ENCODE results near the gene WNT11. TPM values are rescaled to one million over a fixed set of nuclear protein-coding genes. Genes with fewer than 3 reads are reported as not detected.

The WNT11 gene
- total RNA-seq, 1 experiment from 2014 or later, result not detected

DNA sequence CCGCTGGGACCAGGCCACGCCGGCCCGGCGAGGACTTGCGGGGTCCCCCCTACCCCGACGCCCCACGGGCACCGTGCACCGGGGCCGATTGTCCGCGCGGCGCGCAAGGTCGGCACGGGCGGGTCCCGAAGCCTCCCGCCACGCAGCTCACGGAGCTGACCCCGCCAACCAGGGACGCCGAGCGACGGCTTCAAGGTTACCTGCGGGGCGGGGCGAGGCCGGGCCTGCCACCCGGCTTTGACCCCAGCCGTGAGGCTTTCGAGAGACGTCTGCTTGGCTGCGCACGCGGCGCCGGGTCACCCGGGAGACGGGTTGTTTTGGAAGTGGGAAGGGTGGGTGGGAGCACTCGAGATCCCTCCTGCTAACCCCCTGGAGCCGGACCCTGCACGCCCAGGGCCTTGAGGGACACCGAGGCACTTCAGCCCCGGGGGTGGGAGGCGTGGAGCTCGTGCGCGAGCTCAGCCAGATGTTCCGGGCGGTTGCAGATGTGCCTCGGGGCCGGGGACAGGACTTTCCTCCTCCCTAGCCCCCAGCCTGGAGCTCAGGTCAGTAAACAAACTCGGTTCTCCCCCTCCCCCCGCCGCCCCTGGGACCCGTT, 3.2 kb upstream of the WNT11 start:
- peak; percentile 56 for DNase-seq
- no peak overlapping the region for H2AFZ ChIP-seq (ENCODE audit: low read length)
- TF ChIP-seq, protein P1, sequence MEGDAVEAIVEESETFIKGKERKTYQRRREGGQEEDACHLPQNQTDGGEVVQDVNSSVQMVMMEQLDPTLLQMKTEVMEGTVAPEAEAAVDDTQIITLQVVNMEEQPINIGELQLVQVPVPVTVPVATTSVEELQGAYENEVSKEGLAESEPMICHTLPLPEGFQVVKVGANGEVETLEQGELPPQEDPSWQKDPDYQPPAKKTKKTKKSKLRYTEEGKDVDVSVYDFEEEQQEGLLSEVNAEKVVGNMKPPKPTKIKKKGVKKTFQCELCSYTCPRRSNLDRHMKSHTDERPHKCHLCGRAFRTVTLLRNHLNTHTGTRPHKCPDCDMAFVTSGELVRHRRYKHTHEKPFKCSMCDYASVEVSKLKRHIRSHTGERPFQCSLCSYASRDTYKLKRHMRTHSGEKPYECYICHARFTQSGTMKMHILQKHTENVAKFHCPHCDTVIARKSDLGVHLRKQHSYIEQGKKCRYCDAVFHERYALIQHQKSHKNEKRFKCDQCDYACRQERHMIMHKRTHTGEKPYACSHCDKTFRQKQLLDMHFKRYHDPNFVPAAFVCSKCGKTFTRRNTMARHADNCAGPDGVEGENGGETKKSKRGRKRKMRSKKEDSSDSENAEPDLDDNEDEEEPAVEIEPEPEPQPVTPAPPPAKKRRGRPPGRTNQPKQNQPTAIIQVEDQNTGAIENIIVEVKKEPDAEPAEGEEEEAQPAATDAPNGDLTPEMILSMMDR (conservative IDR thresholded peaks at IDR 0.05), result no peak

More for the DNA sequence above, 3.2 kb upstream of the WNT11 start:
- Mint-ChIP-seq H3K4me1 (peaks cover 24 to 41% of the 10 kb centered on the region in 2 experiments), H3K4me3 (peak overlapping the region; percentile 44 to 79), H3K27me3 (ENCODE audit: low read depth) (peaks cover 96% of the 10 kb centered on the region), H3K27ac (no peak overlapping the region), H3K9me3 (peaks cover 0 to 6% of the 10 kb centered on the region in 2 experiments; a peak in 2 of 5 replicates), H3K36me3 (ENCODE audit: insufficient read depth in 1 of 3, low read depth in 3 of 3) (no peaks in the 10 kb centered on the region; a peak in 2 of 7 replicates)
- H3K27me3 ChIP-seq (ENCODE audit: insufficient read depth, low read length), result peaks cover 72% of the 10 kb centered on the region
- no peak overlapping the region for H3K9ac ChIP-seq (ENCODE audit: extremely low read depth, insufficient read length, low read length)
- no peak overlapping the region for H3K4ac ChIP-seq (ENCODE audit: low read depth, low read length)
- H3T11ph ChIP-seq (ENCODE audit: low read length), result no peak overlapping the region
- no peak overlapping the region for H3K23ac ChIP-seq (ENCODE audit: insufficient read length, low read depth, low read length)
- H3K14ac ChIP-seq (ENCODE audit: insufficient read depth, low read length), result no peak overlapping the region
- no peaks in the 10 kb centered on the region for H3K9me3 ChIP-seq (ENCODE audit: control insufficient read depth, low read depth, low read length)
- no peak overlapping the region for H4K5ac ChIP-seq (ENCODE audit: insufficient read length, low read depth, low read length)
- H2BK120ac ChIP-seq (ENCODE audit: low read depth, low read length, poor library complexity, severe bottlenecking), result no peak overlapping the region
- no peak overlapping the region for H2BK5ac ChIP-seq (ENCODE audit: insufficient read length, low read length)
- H3K79me1 ChIP-seq (ENCODE audit: insufficient read depth, low read depth, low read length, poor library complexity, severe bottlenecking), result no peaks in the 10 kb centered on the region
- H2BK15ac ChIP-seq (ENCODE audit: low read depth, low read length), result no peak overlapping the region
- peak overlapping the region; percentile 49 for H3K4me2 ChIP-seq (ENCODE audit: insufficient read depth, insufficient read length, low read length)
- H3K56ac ChIP-seq (ENCODE audit: insufficient read length, low read depth, low read length), result no peak overlapping the region
- no peaks in the 10 kb centered on the region for H4K20me1 ChIP-seq (ENCODE audit: control insufficient read depth, insufficient read depth, insufficient read length)
- no peak overlapping the region for H3K27ac ChIP-seq (ENCODE audit: insufficient read length, low read depth, low read length)
- H3K4me1 ChIP-seq (ENCODE audit: insufficient read depth, low read length), result no peaks in the 10 kb centered on the region
- H4K8ac ChIP-seq (replicated peaks; ENCODE audit: insufficient read length, low read depth, low read length), result no peak overlapping the region
- H2BK20ac ChIP-seq (ENCODE audit: low read depth, low read length, poor library complexity, severe bottlenecking), result no peak overlapping the region
- H4K91ac ChIP-seq (ENCODE audit: insufficient read length, low read depth, low read length), result no peak overlapping the region
- H2AK5ac ChIP-seq (ENCODE audit: insufficient read length, low read length), result no peak overlapping the region
- H3K18ac ChIP-seq (ENCODE audit: insufficient read length, low read depth, low read length), result no peak overlapping the region
- H2BK12ac ChIP-seq (ENCODE audit: insufficient read length, low read depth, low read length), result no peak overlapping the region
- peaks cover 28% of the 10 kb centered on the region for H3K23me2 ChIP-seq (ENCODE audit: insufficient read length, low read depth, low read length, poor library complexity, severe bottlenecking)
- no peaks in the 10 kb centered on the region for H3K79me2 ChIP-seq (ENCODE audit: insufficient read depth, low read length)
- WGBS (ENCODE audit: extremely low coverage, insufficient read length, low lambda C conversion rate), result no CpG with 5 or more reads among the region's 61 CpGs
